NCI-H1105 (cell line): ENCODE measurements around the gene ST6GALNAC1.
A peak's percentile ranks its signal among the peaks of the same experiment; 100 is the strongest.
"Not testable (repeated sequence)": the region's sequence is repeated elsewhere in the genome, so short reads cannot be mapped to it uniquely, and the experiment has no call there.

Source experiments
- DNase-seq: peaks from one replicate; lab custom pipeline; 2025; lab: John Stamatoyannopoulos, UW

The ST6GALNAC1 gene

GRCh38 chr17:76612465-76612864 lies 31.1 kb downstream of the ST6GALNAC1 start:
- DNase-seq, result no peak

- DNase-seq, result no peak
These were observed 31.8 kb downstream of the ST6GALNAC1 start for GRCh38 chr17:76611758-76612157.

GRCh38 chr17:76611080-76611749 lies 32.3 kb downstream of the ST6GALNAC1 start:
- DNase-seq, result not testable (repeated sequence)

- DNase-seq, result not testable (repeated sequence)
These were observed 36.9 kb downstream of the ST6GALNAC1 start for GRCh38 chr17:76606685-76607084.

DNA sequence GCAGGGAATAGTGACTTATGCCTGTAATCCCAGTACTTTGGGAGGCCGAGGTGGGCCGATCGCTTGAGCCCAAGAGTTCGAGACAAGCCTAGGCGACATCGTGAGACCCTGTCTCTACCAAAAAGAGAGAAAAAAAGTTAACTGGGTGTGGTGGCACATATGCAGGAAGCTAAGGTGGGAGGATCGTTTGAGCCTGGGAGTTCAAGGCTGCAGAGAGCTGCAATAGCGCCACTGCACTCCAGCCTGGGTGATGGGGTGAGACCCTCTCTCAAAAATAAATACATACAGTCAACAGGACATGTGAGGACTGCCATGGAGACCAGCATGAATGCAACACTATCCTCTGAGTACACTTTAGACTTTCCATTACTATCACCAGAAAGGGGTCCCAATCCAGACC lies 42.5 kb downstream of the ST6GALNAC1 start:
- DNase-seq, result no peak

- no peak for DNase-seq
These were observed 43.7 kb downstream of the ST6GALNAC1 start for GRCh38 chr17:76599694-76600460.

DNA sequence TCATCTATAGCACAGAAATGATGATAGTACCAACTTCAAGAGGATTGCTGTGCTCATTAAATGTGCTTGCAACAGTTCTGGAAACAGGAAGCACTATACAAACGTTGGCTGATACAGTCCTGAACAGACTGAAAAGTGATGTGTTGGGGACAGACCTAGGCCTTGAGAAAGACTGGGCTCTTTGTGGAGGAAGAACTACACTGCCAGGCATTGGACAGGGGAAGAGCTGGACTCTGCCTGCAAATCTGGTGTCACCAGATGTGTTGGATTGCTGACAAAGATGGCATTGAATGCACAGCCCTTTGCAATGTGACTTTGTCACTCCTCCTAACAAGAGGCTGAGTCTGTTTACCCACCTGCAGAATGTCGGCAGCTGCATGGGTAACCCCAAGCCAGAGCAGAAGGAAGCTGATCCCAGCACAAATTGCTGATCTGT lies 45.5 kb downstream of the ST6GALNAC1 start:
- DNase-seq, result peak; percentile 42

GRCh38 chr17:76597156-76598003 lies 46.2 kb downstream of the ST6GALNAC1 start:
- peak; percentile 92 for DNase-seq

GRCh38 chr17:76594690-76595089 lies 48.9 kb downstream of the ST6GALNAC1 start:
- no peak for DNase-seq

- DNase-seq, result no peak
These were observed 49.6 kb downstream of the ST6GALNAC1 start for GRCh38 chr17:76593959-76594358.

DNA sequence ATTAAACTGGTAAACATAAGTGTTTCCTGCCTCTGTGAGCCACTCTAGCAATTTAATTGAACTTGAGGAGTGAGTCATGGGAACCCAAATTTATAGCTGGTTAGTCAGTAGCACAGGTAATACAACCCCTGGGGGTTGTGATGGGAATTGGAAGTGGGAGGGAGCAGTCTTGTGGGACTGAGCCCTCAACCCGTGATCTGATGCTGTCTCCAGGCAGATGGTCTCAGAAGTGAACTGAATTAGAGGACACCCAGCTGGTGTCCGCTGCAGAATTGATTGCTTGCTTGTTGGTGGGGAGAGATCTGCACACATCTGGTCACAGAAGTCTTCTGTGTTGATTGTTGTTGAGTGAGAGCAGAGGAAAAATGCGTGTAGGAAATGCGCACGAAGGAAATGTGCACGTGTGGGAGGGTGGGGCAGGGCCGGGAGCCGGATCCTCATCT lies 50.2 kb downstream of the ST6GALNAC1 start:
- DNase-seq, result no peak

DNA sequence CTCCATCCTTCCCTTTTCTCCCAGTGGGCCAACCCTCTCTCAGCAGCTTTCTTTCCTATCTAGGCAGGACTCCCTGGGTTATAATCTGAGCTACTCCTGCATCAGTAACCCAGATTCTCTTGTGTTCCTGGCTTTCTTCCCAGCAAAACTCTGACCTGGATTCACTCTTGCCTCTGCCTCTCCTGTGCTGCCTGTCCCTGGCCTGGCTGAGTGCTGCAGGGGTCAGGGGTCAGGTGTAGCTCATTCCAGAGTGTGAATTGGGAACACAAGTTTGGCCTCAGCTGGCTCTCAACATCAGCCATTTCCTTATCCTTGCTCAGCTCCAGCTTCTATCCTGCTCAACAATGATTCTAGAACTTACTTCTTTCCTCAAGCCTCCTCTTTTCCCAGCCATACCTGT lies 55.4 kb downstream of the ST6GALNAC1 start:
- no peak for DNase-seq

DNA sequence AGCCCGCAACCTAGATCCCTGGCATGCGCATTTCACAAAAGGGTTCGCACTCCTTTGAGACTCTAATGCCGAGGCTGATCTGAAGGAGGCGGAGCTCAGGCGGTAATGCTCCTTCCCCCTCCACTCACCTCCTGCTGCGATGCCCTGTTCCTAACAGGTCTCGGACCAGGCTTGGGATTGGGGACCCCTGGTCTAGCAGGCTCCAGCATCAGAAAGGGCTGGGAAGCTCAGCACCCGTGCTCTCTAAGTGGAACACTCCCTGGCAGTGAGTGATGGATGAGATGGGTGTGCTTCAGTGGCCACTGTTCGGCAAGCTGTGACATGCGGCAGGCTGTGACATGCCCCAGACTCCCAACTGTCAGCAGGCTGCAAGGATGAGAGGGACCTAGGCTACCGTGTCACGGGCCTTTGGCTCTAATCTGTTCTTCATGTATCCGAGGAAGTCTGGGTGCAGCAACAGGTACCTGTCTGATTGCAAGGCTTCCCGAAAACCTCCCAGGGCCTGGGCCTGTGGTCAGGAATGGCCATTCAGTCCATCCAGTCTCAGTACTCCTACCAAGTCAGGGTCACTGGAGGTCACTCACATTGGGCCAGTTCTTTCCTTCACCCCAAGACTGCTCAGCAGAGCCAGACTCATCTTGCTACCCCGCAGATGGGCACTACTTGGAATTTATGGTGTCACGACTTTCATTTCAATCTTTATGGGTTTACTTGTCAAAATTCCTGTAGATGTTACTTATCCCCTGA lies 56.6 kb downstream of the ST6GALNAC1 start:
- peak; percentile 82 for DNase-seq

GRCh38 chr17:76585649-76586593 lies 57.6 kb downstream of the ST6GALNAC1 start, which contains the start of gene ST6GALNAC2:
Gene ST6GALNAC2, minus strand, starts transcription at chr17:76585860. Its CDS starts 52 bp downstream, at chr17:76585808.
- peak; percentile 25 for DNase-seq

DNA sequence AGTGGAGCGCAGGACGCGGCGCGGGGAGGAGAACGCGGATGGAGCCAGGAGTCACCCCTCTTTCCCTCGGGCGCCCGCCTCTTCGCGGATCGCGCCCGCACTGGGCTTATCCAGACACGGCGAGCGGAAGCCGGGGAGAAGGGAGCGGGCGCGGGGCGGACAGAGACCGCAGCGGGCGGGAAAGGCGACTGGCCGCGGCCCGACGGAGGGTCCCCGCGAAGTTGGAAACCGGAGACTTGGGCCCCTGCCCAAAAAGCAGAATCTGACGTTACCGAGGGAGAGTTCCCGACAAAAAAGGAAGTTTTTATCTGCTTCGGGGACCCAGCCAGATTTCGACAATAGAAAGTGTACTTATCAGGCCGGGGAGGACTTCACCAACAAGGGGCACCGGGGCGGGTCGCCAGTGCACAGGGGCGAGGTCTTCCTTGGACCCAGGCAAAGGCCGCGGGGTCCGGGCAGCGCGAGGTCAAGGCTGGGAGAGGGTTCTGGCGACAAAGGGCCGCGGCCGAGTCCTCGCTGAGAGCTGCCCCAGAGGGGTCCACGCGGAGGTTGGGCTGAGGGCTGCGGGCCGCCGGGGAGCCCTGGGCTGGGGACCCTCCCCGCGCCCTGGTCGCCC lies 58.4 kb downstream of the ST6GALNAC1 start:
- no peak for DNase-seq

DNA sequence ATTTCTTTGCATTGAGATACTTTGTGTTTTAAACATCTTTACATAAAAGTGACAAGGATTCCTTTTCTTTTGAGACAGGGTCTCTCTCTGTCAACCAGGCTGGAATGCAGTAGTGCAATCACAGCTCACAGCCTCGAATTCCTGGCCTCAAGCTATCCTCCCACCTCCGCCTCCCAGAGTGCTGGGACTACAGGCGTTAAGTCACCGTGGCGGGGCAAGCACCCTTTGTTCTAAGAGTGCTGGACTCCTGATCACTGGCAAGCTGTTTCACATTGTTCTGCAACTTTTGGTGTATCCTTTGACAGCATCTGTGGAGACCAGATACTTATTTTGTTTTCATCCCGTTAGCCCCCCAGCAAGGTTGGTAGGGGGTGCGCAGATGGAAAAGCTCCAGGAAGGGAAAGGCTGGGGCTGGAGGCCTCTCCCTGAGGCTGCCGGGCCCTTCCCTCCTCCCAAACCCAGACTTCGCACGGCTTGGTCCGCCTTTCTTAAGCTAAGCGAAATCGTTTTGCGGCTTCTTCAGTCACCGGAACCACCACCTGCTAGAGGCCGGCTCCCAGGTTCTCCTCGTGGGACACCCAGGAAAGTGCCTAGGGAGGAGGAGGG lies 59.0 kb downstream of the ST6GALNAC1 start:
- DNase-seq, result no peak

DNA sequence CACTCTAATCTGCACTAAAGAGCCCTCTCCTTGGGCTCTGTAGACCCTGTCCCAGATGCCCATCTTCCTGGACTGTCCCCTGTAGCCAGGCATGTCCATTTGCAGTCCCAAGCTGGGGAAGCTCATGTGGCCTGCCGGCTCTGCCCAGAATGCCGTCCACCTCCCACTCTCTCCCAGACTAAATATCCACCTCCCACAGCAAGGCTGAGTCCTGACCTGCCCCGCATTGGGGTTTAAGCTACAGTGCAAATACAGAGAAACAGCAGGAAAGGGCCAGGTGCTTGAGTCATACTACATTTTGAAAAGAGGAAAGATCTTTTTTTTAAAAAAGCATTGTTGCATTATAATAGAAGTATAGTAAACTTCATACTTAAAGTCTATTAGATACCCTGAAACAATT lies 60.9 kb downstream of the ST6GALNAC1 start:
- no peak for DNase-seq

DNA sequence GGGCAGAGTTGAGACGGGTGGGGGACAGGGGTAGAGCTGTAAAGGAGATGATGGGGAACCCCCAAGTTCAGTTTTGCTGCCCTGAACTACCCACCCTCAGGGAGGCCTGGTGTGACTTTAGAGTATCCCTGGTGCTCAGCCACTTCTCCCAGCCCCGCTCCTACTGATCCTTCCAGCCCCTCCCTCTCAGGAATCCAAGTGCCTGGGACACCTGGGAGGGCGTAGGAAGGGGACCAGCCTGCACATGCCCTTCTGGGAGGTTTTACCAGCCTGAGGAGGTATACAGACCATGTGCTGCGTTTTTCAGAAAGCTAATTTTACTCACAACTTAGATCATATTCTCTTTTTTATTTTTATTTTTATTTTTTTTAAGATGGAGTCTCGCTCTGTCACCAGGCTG lies 62.0 kb downstream of the ST6GALNAC1 start:
- no peak for DNase-seq

DNA sequence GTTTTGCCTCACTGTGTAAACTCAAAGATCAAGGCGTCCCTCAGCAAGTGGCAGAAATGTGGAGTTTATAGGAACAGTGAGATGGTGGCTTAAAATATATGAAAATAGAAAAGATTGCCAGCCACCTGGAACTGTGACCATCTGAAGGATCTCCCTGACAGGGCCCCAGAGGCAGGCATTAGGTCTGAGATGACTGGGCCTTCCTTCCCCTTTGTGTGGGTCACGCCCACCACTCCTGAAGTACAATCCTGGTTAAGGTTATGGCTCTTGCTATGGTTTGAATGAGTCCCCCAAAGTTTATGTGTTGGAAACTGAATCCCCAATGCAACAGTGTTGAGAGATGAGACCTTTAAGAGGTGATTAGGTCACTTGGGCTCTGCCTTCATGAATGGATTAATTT lies 64.3 kb downstream of the ST6GALNAC1 start:
- DNase-seq, result no peak

DNA sequence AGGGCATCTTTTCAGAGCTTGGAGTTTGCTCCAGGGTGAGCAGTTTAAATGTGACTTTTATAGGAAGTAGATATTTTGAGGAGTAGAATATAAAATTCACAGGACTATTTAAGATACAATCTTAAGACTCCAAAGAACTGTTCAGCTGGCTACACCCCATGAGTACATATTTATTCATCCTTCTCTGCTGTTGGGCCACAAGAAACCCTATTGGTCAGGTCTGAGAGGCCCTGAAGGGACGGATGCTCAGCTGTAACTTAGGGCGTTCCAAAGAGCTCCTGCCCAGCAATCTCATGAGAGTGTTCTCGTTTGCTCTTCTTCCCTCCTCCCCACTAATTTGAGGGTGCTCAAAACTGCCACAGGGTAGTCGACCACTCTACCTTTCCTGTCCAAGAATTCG lies 65.2 kb downstream of the ST6GALNAC1 start:
- no peak for DNase-seq
